Peyer's patch (tissue), 4 donors: Measurements from ENCODE around the gene GUCA2B. TPM values are rescaled to one million over a fixed set of nuclear protein-coding genes. Genes with fewer than 3 reads are reported as not detected.

ENCODE experiments used
- DNase-seq, 3 donors: peaks; one replicate each; pipeline ENCODE4 v3.0.0-alpha.2; 2017 to 2019
- H3K27ac ChIP-seq, 4 donors: fragments of 200-600 bp; sonication (generic); one replicate each; pipeline ENCODE4 v1.5.1; 2016 to 2019
- H3K27me3 ChIP-seq, 2 donors: fragments of 200-600 bp; sonication (generic); one replicate each; pipeline ENCODE4 v1.5.1; 2019
- H3K36me3 ChIP-seq, 3 donors: fragments of 200-600 bp; sonication (generic); one replicate each; pipeline ENCODE4 v1.5.1; 2016 to 2019
- H3K4me1 ChIP-seq, 4 donors: fragments of 200-600 bp; sonication (generic); one replicate each; pipeline ENCODE4 v1.5.1; 2016 to 2019
- H3K4me3 ChIP-seq, 4 donors: fragments of 200-600 bp; sonication (generic); 1 replicate in 3 of 4; 2 replicates in 1 of 4; pipeline ENCODE4 v1.5.1; 2016 to 2019; ENCODE audit warnings: mild to moderate bottlenecking in 1 of 4
- H3K9me3 ChIP-seq, 4 donors: fragments of 200-600 bp; sonication (generic); one replicate each; pipeline ENCODE4 v1.5.1; 2016 to 2019; ENCODE audit warnings: mild to moderate bottlenecking in 1 of 4
- POLR2A ChIP-seq, 2 donors: fragments of 450-650 bp; IDR thresholded peaks; one replicate each; pipeline ENCODE4 v1.5.1; 2017; ENCODE audit warnings: antibody characterized with exemption in 2 of 2, mild to moderate bottlenecking in 2 of 2, moderate library complexity in 2 of 2
- total RNA-seq, 4 donors: library from RNA; depleted of rRNA; stranded (reverse); fragments of >200 nt; gene quantifications; one replicate each; pipeline ENCODE4 v1.1.0, GENCODE V29; 2016
- TF ChIP-seq, protein P1 (sequence below), 6 experiments: fragments of 450-650 bp in 4 of 6; fragments of 200-600 bp in 2 of 6; sonication (generic) in 1 of 6; IDR thresholded peaks; one replicate each; pipeline ENCODE4 v1.5.1; 2017 to 2019; ENCODE audit warnings: antibody characterized with exemption in 6 of 6, mild to moderate bottlenecking in 3 of 6, moderate library complexity in 1 of 6

Gene GUCA2B
- 100 to 1,000 TPM in 3 of 4 donors, 10 to 100 TPM in 1; 35.5 to 708 (median 256) TPM for total RNA-seq

DNA sequence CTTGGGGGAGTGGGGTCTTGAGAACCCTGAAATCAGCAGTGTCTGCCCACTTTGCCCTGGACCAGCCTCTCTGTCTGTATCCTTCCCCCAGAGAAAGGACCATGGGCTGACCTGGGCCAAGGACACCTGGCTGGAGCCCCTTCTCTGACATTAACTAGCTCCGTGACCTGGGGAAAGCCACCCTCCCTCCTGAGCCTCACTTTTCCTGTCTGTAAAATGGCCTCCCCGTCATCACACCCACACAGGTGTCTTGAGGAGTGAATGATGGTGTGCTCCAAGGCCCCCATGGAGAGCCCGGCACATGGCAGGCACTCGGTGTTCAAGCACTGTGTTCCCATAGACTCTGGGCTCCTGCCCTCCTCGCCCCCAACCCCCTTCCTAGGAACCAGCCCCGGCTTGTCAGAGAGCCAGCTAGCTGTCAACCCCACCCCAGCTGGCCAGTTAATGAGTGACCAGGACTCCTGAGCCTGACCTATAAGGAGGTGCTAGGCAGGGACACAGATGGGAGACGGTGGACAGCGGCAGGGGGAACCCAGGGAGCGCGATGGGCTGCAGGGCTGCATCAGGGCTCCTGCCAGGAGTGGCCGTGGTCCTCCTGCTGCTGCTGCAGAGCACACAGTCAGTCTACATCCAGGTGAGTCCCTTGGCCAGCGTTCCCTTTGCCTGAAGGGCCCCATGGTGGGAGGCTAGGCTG lies at the start of gene GUCA2B:
Gene GUCA2B (plus strand): TSS at position 504 of the 694 bp plus-strand sequence. CDS start 41 bp downstream, at position 545.
- Histone ChIP-seq H3K9me3 (no peaks in the 10 kb centered on the region), H3K4me3 (peak within 1 kb of the TSS in 2 of 4 donors; percentile 26 to 40), H3K27me3 (no peaks in the 10 kb centered on the region), H3K27ac (peak within 1 kb of the TSS in 3 of 4 donors; percentile 57 to 88 (median 85)), H3K36me3 (no peaks in the 10 kb centered on the region), H3K4me1 (peaks cover 0 to 26% (median 2%) of the 10 kb centered on the region in 4 donors)
- DNase-seq, result peak in 2 of 3 donors; percentile 70 to 73
- TF ChIP-seq POLR2A (IDR thresholded peaks at IDR 0.05), result no peak
- TF ChIP-seq, protein P1, sequence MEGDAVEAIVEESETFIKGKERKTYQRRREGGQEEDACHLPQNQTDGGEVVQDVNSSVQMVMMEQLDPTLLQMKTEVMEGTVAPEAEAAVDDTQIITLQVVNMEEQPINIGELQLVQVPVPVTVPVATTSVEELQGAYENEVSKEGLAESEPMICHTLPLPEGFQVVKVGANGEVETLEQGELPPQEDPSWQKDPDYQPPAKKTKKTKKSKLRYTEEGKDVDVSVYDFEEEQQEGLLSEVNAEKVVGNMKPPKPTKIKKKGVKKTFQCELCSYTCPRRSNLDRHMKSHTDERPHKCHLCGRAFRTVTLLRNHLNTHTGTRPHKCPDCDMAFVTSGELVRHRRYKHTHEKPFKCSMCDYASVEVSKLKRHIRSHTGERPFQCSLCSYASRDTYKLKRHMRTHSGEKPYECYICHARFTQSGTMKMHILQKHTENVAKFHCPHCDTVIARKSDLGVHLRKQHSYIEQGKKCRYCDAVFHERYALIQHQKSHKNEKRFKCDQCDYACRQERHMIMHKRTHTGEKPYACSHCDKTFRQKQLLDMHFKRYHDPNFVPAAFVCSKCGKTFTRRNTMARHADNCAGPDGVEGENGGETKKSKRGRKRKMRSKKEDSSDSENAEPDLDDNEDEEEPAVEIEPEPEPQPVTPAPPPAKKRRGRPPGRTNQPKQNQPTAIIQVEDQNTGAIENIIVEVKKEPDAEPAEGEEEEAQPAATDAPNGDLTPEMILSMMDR (IDR thresholded peaks at IDR 0.05), result no peak

DNA sequence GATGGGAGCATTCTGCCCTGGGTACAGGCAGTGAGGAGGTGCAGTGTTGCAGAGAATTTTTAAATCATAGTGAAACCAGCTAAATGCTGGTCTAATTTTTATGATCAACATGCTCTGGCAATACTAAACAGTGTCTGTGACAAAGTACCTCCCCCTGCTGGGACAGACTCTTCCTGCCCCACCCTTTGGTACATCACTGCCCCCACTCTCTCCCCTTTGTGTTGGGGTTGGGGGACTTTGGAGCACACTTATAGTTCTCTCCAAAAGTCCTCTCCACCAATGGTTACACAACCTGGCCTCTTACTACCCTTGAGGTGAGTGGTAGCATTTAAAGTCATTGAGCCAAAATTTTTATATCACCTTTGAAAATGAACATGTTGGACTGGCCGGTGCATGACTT lies 48.2 kb upstream of the GUCA2B start:
- H3K4me1 ChIP-seq, result no peaks in the 10 kb centered on the region
- H3K36me3 ChIP-seq, result no peaks in the 10 kb centered on the region

DNA sequence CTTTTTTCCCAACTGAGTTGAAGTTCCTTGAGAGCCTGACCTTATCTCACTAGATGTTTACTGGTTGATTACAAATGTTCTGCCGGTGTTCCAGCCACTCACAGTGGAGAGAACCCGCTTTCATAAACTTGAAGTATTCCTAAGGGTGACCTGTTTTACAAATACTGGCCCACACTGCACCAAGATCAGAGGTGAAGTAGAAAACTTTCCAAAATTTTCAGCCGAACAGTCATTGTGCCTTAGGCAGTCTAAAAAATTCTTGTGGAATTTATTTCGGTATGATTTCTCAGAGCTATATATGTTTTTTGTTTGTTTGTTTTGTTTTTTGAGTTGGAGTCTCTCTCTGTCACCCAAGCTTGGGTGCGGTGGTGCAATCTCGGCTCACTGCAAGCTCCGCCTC lies 44.9 kb upstream of the GUCA2B start:
- H3K36me3 ChIP-seq, result no peaks in the 10 kb centered on the region
- H3K27me3 ChIP-seq, result no peaks in the 10 kb centered on the region
- no peak overlapping the region for H3K27ac ChIP-seq
- H3K4me1 ChIP-seq, result no peaks in the 10 kb centered on the region
- no peak overlapping the region for H3K4me3 ChIP-seq
- TF ChIP-seq, protein P1 (IDR thresholded peaks at IDR 0.05), result no peak
- TF ChIP-seq POLR2A (IDR thresholded peaks at IDR 0.05), result no peak
- H3K9me3 ChIP-seq, result no peaks in the 10 kb centered on the region
- no peak for DNase-seq

More for the DNA sequence above, 48.2 kb upstream of the GUCA2B start:
- no peak overlapping the region for H3K27ac ChIP-seq
- no peaks in the 10 kb centered on the region for H3K9me3 ChIP-seq
- DNase-seq, result no peak
- no peak for TF ChIP-seq POLR2A (IDR thresholded peaks at IDR 0.05)
- TF ChIP-seq, protein P1 (IDR thresholded peaks at IDR 0.05), result no peak
- H3K4me3 ChIP-seq, result no peak overlapping the region
- no peaks in the 10 kb centered on the region for H3K27me3 ChIP-seq

DNA sequence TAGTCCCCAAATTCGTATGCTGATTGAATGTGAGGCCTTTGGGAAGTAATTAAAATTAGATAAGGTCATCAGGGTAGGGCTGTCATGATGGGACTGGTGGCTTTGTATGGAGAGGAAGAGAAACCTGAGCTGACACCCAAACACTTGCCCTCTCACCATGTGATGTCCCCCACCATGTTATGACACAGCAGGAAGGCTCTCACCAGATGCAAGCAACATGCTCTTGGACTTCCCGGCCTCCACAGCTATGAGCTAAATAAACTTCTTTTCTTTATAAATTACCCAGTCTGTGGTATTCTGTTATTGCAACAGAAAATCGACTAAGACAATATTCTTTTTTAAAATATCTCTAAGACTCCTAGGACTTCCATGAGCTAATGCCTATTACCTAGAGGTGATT lies 43.6 kb upstream of the GUCA2B start:
- no peaks in the 10 kb centered on the region for H3K4me1 ChIP-seq
- DNase-seq, result no peak
- TF ChIP-seq, protein P1 (IDR thresholded peaks at IDR 0.05), result no peak
- no peak for TF ChIP-seq POLR2A (IDR thresholded peaks at IDR 0.05)
- H3K27ac ChIP-seq, result no peak overlapping the region
- H3K36me3 ChIP-seq, result no peaks in the 10 kb centered on the region
- no peaks in the 10 kb centered on the region for H3K27me3 ChIP-seq
- no peaks in the 10 kb centered on the region for H3K9me3 ChIP-seq
- H3K4me3 ChIP-seq, result no peak overlapping the region

DNA sequence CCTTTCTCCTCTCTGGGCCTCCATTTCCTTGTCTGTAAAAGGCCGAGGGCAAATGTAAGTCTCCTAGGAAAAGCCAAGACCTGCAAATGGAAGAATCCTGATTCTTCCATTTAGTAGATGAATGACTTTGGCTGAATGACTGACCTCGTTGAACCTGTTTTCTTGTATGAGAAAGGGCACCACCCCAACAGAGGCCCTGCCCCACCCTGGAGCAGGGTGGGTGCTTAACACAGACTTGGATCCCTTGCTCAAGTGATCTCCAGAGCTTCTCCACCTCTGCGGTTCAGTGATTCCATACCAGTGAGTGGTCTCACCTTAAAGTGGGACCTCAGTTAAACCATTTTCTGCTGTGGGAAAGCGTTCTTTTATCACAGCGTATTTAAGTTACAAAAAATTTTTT lies 39.0 kb upstream of the GUCA2B start:
- H3K27me3 ChIP-seq, result no peaks in the 10 kb centered on the region
- DNase-seq, result no peak
- H3K9me3 ChIP-seq, result no peaks in the 10 kb centered on the region
- no peak overlapping the region for H3K4me3 ChIP-seq
- H3K4me1 ChIP-seq, result no peaks in the 10 kb centered on the region
- H3K36me3 ChIP-seq, result no peaks in the 10 kb centered on the region
- H3K27ac ChIP-seq, result no peak overlapping the region
- TF ChIP-seq, protein P1 (IDR thresholded peaks at IDR 0.05), result no peak
- no peak for TF ChIP-seq POLR2A (IDR thresholded peaks at IDR 0.05)
